WTC11 (cell line): Measurements from ENCODE around the gene BRSK1.

Experiments
- CTCF ChIP-seq: fragments of 200-600 bp; IDR thresholded peaks from 2 replicates; pipeline ENCODE4 v1.8.0; 2022; ENCODE audit warnings: antibody characterized with exemption
- ESRRA ChIP-seq: sonication (generic); formaldehyde crosslinking; IDR thresholded peaks from 2 replicates; pipeline ENCODE4 v1.8.1; 2022; ENCODE audit warnings: mild to moderate bottlenecking, missing genetic modification reagents, borderline replicate concordance
- FOXP1 ChIP-seq: sonication (generic); formaldehyde crosslinking; IDR thresholded peaks from 2 replicates; pipeline ENCODE4 v1.8.0; 2022; ENCODE audit warnings: missing genetic modification reagents, mild to moderate bottlenecking, moderate library complexity, borderline replicate concordance
- IRF2 ChIP-seq: sonication (generic); formaldehyde crosslinking; IDR thresholded peaks from 2 replicates; pipeline ENCODE4 v1.8.0; 2022; ENCODE audit warnings: low read depth, missing genetic modification reagents, borderline replicate concordance
- PREB ChIP-seq: sonication (generic); formaldehyde crosslinking; IDR thresholded peaks from 2 replicates; pipeline ENCODE4 v1.8.1; 2022; ENCODE audit warnings: mild to moderate bottlenecking, missing genetic modification reagents, moderate library complexity, borderline replicate concordance
- SMAD3 ChIP-seq: sonication (generic); formaldehyde crosslinking; IDR thresholded peaks from 2 replicates; pipeline ENCODE4 v1.8.0; 2022; ENCODE audit warnings: missing genetic modification reagents, mild to moderate bottlenecking, borderline replicate concordance
- SP1 ChIP-seq: sonication (generic); formaldehyde crosslinking; conservative IDR thresholded peaks from 2 replicates; pipeline ENCODE4 v1.8.1; 2022; ENCODE audit warnings: missing genetic modification reagents
- TEAD4 ChIP-seq: sonication (generic); formaldehyde crosslinking; IDR thresholded peaks from 2 replicates; pipeline ENCODE4 v1.8.0; 2022; ENCODE audit warnings: mild to moderate bottlenecking, missing genetic modification reagents
- ZNF423 ChIP-seq: fragments of 250-450 bp; sonication (Bioruptor Pico); IDR thresholded peaks from 2 replicates; pipeline ENCODE4 v2.1.2; 2022; ENCODE audit warnings: mild to moderate bottlenecking, moderate library complexity
- ZNF512 ChIP-seq: sonication (generic); formaldehyde crosslinking; IDR thresholded peaks from 2 replicates; pipeline ENCODE4 v1.8.1; 2022; ENCODE audit warnings: missing genetic modification reagents, borderline replicate concordance

GRCh38 chr19:55262359-55262758 is 21.4 kb upstream of the BRSK1 start:
- TF ChIP-seq CTCF (no peak), ZNF423 (CRISPR knock-in tag) (no peak), FOXP1 (CRISPR knock-in tag) (no peak), SMAD3 (CRISPR knock-in tag) (no peak), PREB (CRISPR knock-in tag) (no peak), SP1 (CRISPR knock-in tag) (no peak), ESRRA (no peak), IRF2 (no peak), TEAD4 (no peak), ZNF512 (CRISPR knock-in tag) (no peak)
